Measurements from ENCODE around the gene SEPSECS. TPM values are rescaled to one million over a fixed set of nuclear protein-coding genes. Genes with fewer than 3 reads are reported as not detected.

The SEPSECS gene
- total and polyA plus RNA-seq, 9 of the 15 experiments (the other 6 are each of a cell fraction or from before 2014, with no cell fraction given): 3.9 to 17.2 (median 7.9) TPM

DNA sequence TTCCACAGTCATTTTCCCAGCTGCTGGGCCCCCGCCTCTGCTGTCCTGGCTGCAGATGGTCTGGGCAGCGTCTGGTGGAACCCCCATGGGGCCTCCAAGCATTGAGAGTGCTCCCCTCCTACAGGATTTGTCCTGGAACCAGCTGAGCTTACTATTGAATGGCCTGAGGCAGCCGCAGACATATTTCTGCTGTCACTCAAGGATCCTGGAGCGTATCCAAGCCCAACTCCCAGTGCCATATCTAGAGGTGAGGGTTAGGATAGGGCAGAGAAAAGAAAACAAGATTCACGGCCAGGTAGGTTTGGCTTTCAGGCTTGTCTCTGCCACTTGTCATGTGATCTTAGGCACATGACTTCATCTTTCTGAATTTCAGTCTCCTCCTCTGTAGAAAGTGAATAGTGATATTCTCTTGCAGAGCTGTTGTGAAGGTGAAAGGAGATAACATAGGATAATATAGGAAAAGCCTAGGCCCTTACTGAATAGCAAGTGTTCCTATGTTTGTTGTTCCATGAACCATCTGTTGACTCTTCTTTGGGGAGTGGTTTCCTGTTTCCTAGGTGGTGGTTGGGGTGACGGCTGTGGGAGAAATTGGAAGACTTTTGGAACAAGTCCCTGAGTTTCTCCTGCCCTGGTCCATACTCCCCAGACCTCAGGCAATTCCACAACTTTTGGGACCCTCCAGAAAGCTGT lies 52.3 kb downstream of the SEPSECS start:
- Histone ChIP-seq H3K4me3 (no peak overlapping the region), H3K4me1 (replicated peaks in 1 of 2; ENCODE audit: control insufficient read depth in 2 of 2, insufficient read depth in 2 of 2, low read length in 2 of 2) (peaks cover 0 to 3% of the 10 kb centered on the region in 2 experiments; a peak in 1 of 5 replicates), H3K36me3 (ENCODE audit: control insufficient read depth, insufficient read depth, low read length) (no peaks in the 10 kb centered on the region), H2AFZ (ENCODE audit: low read depth, low read length) (peak overlapping the region; percentile 55), H3K9me3 (replicated peaks; ENCODE audit: control insufficient read depth, insufficient read depth, low read depth, low read length) (no peaks in the 10 kb centered on the region), H3K27ac (ENCODE audit: extremely low read depth, low read depth, low read length) (no peak overlapping the region), H3K79me2 (ENCODE audit: control insufficient read depth, insufficient read depth, low read length) (no peaks in the 10 kb centered on the region), H3K9ac (ENCODE audit: insufficient read depth in 1 of 2, low read depth in 2 of 2, low read length in 2 of 2) (no peak overlapping the region), H3K9me1 (ENCODE audit: control insufficient read depth, insufficient read depth, low read length) (no peaks in the 10 kb centered on the region), H3K27me3 (ENCODE audit: control insufficient read depth in 2 of 2, insufficient read depth in 2 of 2, low read length in 2 of 2) (peaks cover 23 to 62% of the 10 kb centered on the region in 2 experiments), H4K20me1 (replicated peaks; ENCODE audit: control insufficient read depth, insufficient read depth, low read length) (0 out of 2 replicates have a peak, but pooled peaks cover 5% of the 10 kb centered on the region), H3K4me2 (ENCODE audit: insufficient read depth, low read length) (no peak overlapping the region)
- ChIA-PET CTCF (ENCODE audit: low intra/inter-chr PET ratio) (no interaction called here), POLR2A (interaction anchor here (0.6 kb wide), 1 partner anchor 87 kb away, joined by 3 read pairs; no protein-coding TSS in a partner anchor)
- intact Hi-C loops (cut with micrococcal nuclease) (no loop called here), in situ Hi-C loops (cut with MboI) (no loop called here)
- FAIRE-seq (peak; percentile 44), DNase-seq (ENCODE audit: extremely low read depth in 1 of 4, low spot score in 3 of 4) (no peak), ATAC-seq (no peak; the same call in 1 of the 3 replicates)
- WGBS (ENCODE audit: insufficient coverage, low coverage, missing lambda C conversion rate): 10% methylated on average over 6 of the region's 6 CpGs
- no TSS peak for BruUV-seq (replicated peaks)
- TF ChIP-seq SNIP1 (IDR thresholded peaks at IDR 0.05; ENCODE audit: low read depth): no peak
- TF ChIP-seq, protein P1, sequence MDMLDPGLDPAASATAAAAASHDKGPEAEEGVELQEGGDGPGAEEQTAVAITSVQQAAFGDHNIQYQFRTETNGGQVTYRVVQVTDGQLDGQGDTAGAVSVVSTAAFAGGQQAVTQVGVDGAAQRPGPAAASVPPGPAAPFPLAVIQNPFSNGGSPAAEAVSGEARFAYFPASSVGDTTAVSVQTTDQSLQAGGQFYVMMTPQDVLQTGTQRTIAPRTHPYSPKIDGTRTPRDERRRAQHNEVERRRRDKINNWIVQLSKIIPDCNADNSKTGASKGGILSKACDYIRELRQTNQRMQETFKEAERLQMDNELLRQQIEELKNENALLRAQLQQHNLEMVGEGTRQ (CRISPR knock-in tag; IDR thresholded peaks at IDR 0.05): peak; percentile 31; the same call in 1 of the 2 replicates
- TF ChIP-seq TFE3 (CRISPR knock-in tag; IDR thresholded peaks at IDR 0.05): peak; percentile 65
- no peak for TF ChIP-seq RHOXF2B (CRISPR knock-in tag; conservative IDR thresholded peaks at IDR 0.05)
- no peak for TF ChIP-seq CBX1 (IDR thresholded peaks at IDR 0.05; ENCODE audit: low read depth)
- peak; percentile 73; the same call in 1 of the 2 replicates for TF ChIP-seq RAD51 (IDR thresholded peaks at IDR 0.05; ENCODE audit: borderline replicate concordance, low read depth)
- TF ChIP-seq ZBED1 (IDR thresholded peaks at IDR 0.05): no peak
- TF ChIP-seq ZKSCAN8 (CRISPR knock-in tag; IDR thresholded peaks at IDR 0.05): no peak
- no peak for TF ChIP-seq RBM22 (IDR thresholded peaks at IDR 0.05; ENCODE audit: low read depth, low read length, poor library complexity, severe bottlenecking)
- no peak for TF ChIP-seq ZNF696 (CRISPR knock-in tag; conservative IDR thresholded peaks at IDR 0.05)
- TF ChIP-seq DACH1 (IDR thresholded peaks at IDR 0.05; ENCODE audit: partially characterized antibody): no peak
- TF ChIP-seq, protein P2, sequence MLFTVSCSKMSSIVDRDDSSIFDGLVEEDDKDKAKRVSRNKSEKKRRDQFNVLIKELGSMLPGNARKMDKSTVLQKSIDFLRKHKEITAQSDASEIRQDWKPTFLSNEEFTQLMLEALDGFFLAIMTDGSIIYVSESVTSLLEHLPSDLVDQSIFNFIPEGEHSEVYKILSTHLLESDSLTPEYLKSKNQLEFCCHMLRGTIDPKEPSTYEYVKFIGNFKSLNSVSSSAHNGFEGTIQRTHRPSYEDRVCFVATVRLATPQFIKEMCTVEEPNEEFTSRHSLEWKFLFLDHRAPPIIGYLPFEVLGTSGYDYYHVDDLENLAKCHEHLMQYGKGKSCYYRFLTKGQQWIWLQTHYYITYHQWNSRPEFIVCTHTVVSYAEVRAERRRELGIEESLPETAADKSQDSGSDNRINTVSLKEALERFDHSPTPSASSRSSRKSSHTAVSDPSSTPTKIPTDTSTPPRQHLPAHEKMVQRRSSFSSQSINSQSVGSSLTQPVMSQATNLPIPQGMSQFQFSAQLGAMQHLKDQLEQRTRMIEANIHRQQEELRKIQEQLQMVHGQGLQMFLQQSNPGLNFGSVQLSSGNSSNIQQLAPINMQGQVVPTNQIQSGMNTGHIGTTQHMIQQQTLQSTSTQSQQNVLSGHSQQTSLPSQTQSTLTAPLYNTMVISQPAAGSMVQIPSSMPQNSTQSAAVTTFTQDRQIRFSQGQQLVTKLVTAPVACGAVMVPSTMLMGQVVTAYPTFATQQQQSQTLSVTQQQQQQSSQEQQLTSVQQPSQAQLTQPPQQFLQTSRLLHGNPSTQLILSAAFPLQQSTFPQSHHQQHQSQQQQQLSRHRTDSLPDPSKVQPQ (CRISPR knock-in tag; IDR thresholded peaks at IDR 0.05; ENCODE audit: borderline replicate concordance): no peak
- TF ChIP-seq ZNF239 (CRISPR knock-in tag; IDR thresholded peaks at IDR 0.05): no peak
- peak; percentile 25; the same call in 1 of the 2 replicates for TF ChIP-seq USF1 (CRISPR knock-in tag; IDR thresholded peaks at IDR 0.05)
